ENCODE results near the gene TTC39B.
A peak's percentile ranks its signal among the peaks of the same experiment; 100 is the strongest.

Gene TTC39B

GRCh38 chr9:15138357-15138686 lies 168.7 kb downstream of the TTC39B start:
- no peak for DNase-seq (ENCODE audit: low read depth)
- TF ChIP-seq CTCF (conservative IDR thresholded peaks at IDR 0.05; ENCODE audit: low read depth, low read length), result no peak
- H3K4me3 ChIP-seq (ENCODE audit: low read length), result no peak overlapping the region

- no peak for TF ChIP-seq CTCF (conservative IDR thresholded peaks at IDR 0.05; ENCODE audit: low read depth, low read length)
- no peak overlapping the region for H3K4me3 ChIP-seq (ENCODE audit: low read length)
- no peak for DNase-seq (ENCODE audit: low read depth)
Observed at GRCh38 chr9:15137658-15138356, 169.2 kb downstream of the TTC39B start.

- DNase-seq (ENCODE audit: low read depth), result no peak
- no peak overlapping the region for H3K4me3 ChIP-seq (ENCODE audit: low read length)
- TF ChIP-seq CTCF (conservative IDR thresholded peaks at IDR 0.05; ENCODE audit: low read depth, low read length), result no peak
Observed at GRCh38 chr9:15137089-15137488, 169.9 kb downstream of the TTC39B start.

GRCh38 chr9:15136646-15137045 lies 170.4 kb downstream of the TTC39B start:
- DNase-seq (ENCODE audit: low read depth), result no peak
- TF ChIP-seq CTCF (conservative IDR thresholded peaks at IDR 0.05; ENCODE audit: low read depth, low read length), result no peak
- H3K4me3 ChIP-seq (ENCODE audit: low read length), result no peak overlapping the region

- no peak for DNase-seq (ENCODE audit: low read depth)
- H3K4me3 ChIP-seq (ENCODE audit: low read length), result peak overlapping the region; percentile 8
- TF ChIP-seq CTCF (conservative IDR thresholded peaks at IDR 0.05; ENCODE audit: low read depth, low read length), result peak; percentile 95
Observed at GRCh38 chr9:15135164-15135792, 171.7 kb downstream of the TTC39B start.

- no peak for TF ChIP-seq CTCF (conservative IDR thresholded peaks at IDR 0.05; ENCODE audit: low read depth, low read length)
- DNase-seq (ENCODE audit: low read depth), result no peak
- no peak overlapping the region for H3K4me3 ChIP-seq (ENCODE audit: low read length)
Observed at GRCh38 chr9:15133488-15133887, 173.5 kb downstream of the TTC39B start.

GRCh38 chr9:15132091-15132490 lies 174.9 kb downstream of the TTC39B start:
- H3K4me3 ChIP-seq (ENCODE audit: low read length), result no peak overlapping the region
- no peak for DNase-seq (ENCODE audit: low read depth)
- no peak for TF ChIP-seq CTCF (conservative IDR thresholded peaks at IDR 0.05; ENCODE audit: low read depth, low read length)
